Measurements from ENCODE around the gene FBXL14. TPM values are rescaled to one million over a fixed set of nuclear protein-coding genes. Genes with fewer than 3 reads are reported as not detected.
"Not testable (repeated sequence)": the region's sequence is repeated elsewhere in the genome, so short reads cannot be mapped to it uniquely, and the experiment has no call there.

Gene FBXL14
- total and polyA plus RNA-seq, 7 donors = 2.9 to 13.8 (median 5.2) TPM

DNA sequence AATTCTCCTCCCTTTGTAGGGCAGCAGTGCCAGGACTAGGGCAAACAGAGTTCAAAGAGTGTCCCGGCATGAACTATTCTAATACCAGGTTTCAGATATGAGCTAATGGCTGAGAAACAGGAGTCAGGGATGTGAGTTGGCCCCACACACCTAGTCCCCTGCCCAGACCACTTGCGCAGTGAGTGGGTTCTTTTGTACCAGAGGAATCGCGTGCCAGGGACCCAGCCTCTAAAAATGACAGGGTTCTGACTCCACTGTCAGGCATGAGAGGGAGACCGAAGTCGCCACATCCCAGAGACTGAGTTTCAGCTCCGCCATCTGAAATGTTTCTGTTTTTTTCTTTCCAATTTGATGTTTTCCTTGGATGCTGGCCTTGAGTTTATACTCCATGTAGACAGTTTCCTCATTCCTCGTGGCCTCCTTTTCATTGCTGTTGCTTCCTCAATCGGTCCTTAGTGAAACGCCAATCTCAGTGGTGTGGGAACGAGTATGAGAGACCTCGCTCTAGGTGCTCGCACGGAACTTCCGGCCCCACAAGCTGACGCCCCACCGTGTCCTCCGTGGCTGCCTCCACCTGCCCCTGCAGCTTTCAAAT lies 31.5 kb downstream of the FBXL14 start:
- Histone ChIP-seq H3K9me3 (no peaks in the 10 kb centered on the region), H3K27me3 (ENCODE audit: insufficient read depth in 3 of 3, low read length in 2 of 3) (no peaks in the 10 kb centered on the region), H3K4me3 (no peak overlapping the region), H3K27ac (no peak overlapping the region), H3K36me3 (ENCODE audit: insufficient read depth in 1 of 2, low read depth in 1 of 2) (no peaks in the 10 kb centered on the region), H3K4me1 (no peaks in the 10 kb centered on the region)
- no peak for DNase-seq
- ATAC-seq = no peak
- WGBS, 3 donors = 89 to 91% (median 90%) methylated on average over 18 of the region's 18 CpGs
- TF ChIP-seq, protein P1, sequence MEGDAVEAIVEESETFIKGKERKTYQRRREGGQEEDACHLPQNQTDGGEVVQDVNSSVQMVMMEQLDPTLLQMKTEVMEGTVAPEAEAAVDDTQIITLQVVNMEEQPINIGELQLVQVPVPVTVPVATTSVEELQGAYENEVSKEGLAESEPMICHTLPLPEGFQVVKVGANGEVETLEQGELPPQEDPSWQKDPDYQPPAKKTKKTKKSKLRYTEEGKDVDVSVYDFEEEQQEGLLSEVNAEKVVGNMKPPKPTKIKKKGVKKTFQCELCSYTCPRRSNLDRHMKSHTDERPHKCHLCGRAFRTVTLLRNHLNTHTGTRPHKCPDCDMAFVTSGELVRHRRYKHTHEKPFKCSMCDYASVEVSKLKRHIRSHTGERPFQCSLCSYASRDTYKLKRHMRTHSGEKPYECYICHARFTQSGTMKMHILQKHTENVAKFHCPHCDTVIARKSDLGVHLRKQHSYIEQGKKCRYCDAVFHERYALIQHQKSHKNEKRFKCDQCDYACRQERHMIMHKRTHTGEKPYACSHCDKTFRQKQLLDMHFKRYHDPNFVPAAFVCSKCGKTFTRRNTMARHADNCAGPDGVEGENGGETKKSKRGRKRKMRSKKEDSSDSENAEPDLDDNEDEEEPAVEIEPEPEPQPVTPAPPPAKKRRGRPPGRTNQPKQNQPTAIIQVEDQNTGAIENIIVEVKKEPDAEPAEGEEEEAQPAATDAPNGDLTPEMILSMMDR (IDR thresholded peaks at IDR 0.05) = no peak
- intact Hi-C loops (cut with DNase I) = no loop called here

DNA sequence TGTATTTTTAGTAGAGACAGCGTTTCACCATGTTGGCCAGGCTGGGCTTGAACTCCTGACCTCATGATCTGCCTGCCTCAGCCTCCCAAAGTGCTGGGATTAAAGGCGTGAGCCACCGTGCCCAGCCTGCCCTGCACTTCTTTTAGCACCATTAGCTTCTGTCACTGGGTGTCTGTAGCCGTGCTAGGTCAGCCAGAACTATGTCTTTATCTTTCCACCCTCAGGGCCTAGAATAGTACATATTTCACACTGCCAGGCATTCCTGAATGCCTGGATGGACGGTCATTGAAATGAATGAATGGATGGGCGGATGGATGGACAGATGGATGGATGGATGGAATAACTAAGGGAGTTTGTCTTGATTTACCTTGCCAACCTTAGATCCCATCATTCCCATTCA lies 33.7 kb downstream of the FBXL14 start:
- 83 to 90% (median 86%) methylated on average over 6 of the region's 6 CpGs for WGBS, 3 donors
- no peak for ATAC-seq

DNA sequence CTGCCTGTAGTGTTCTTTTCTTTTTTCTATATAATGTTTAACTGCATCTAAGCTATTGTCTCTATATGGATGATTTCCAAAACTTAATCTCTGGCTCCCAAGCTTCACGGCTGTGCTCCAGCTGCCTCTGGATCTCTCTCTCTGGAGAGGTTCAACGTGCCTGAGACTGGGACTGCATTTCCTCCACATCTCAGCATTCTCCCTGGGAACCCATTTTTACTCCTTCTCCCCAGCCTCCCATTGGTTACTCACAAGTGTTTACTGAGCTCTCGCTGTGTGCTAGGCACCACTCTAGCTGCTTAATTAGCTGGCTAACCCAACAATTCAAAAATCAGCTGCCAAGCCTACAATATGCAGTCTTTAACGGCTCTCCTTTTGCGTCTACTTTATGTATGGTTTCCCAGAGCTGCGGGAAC lies 34.7 kb downstream of the FBXL14 start:
- H3K4me1 ChIP-seq = no peaks in the 10 kb centered on the region
- no peaks in the 10 kb centered on the region for H3K36me3 ChIP-seq (ENCODE audit: insufficient read depth in 1 of 2, low read depth in 1 of 2)
- 44 to 46% (median 45%) methylated on average over 6 of the region's 6 CpGs for WGBS, 3 donors
- no peaks in the 10 kb centered on the region for H3K27me3 ChIP-seq (ENCODE audit: insufficient read depth in 3 of 3, low read length in 2 of 3)
- H3K27ac ChIP-seq = no peak overlapping the region
- H3K4me3 ChIP-seq = no peak overlapping the region
- TF ChIP-seq, protein P1 (IDR thresholded peaks at IDR 0.05) = no peak
- no peak for DNase-seq
- no peaks in the 10 kb centered on the region for H3K9me3 ChIP-seq
- no peak for ATAC-seq
- intact Hi-C loops (cut with DNase I) = no loop called here

More for the DNA sequence above, 33.7 kb downstream of the FBXL14 start:
- Histone ChIP-seq H3K27me3 (ENCODE audit: insufficient read depth in 3 of 3, low read length in 2 of 3) (no peaks in the 10 kb centered on the region), H3K36me3 (ENCODE audit: insufficient read depth in 1 of 2, low read depth in 1 of 2) (no peaks in the 10 kb centered on the region), H3K27ac (no peak overlapping the region), H3K4me3 (no peak overlapping the region), H3K9me3 (no peaks in the 10 kb centered on the region), H3K4me1 (no peaks in the 10 kb centered on the region)
- DNase-seq = no peak
- TF ChIP-seq, protein P1 (IDR thresholded peaks at IDR 0.05) = no peak
- intact Hi-C loops (cut with DNase I) = no loop called here

DNA sequence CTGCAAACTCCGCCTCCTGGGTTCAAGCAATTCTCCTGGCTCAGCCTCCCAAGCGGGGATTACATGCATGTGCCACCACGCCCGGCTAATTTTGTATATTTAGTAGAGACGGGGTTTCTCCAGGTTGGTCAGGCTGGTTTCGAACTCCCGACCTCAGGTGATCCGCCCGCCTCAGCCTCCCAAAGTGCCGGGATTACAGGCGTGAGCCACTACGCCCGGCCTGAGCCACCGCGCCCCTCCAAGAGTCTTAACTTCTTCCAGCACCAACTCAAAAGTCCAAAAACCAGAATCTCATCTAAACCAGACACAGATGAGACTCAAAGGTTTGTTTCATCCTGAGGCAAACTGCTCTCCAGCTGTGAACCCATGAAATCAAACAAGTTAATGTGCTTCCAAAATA lies 36.3 kb downstream of the FBXL14 start:
- H3K9me3 ChIP-seq; ATAC-seq; H3K27ac ChIP-seq; H3K4me1 ChIP-seq; H3K27me3 ChIP-seq (ENCODE audit: insufficient read depth in 3 of 3, low read length in 2 of 3); H3K36me3 ChIP-seq (ENCODE audit: insufficient read depth in 1 of 2, low read depth in 1 of 2); H3K4me3 ChIP-seq; intact Hi-C loops (cut with DNase I); DNase-seq: not testable (repeated sequence)
- 89 to 91% (median 91%) methylated on average over 15 of the region's 15 CpGs for WGBS, 3 donors

DNA sequence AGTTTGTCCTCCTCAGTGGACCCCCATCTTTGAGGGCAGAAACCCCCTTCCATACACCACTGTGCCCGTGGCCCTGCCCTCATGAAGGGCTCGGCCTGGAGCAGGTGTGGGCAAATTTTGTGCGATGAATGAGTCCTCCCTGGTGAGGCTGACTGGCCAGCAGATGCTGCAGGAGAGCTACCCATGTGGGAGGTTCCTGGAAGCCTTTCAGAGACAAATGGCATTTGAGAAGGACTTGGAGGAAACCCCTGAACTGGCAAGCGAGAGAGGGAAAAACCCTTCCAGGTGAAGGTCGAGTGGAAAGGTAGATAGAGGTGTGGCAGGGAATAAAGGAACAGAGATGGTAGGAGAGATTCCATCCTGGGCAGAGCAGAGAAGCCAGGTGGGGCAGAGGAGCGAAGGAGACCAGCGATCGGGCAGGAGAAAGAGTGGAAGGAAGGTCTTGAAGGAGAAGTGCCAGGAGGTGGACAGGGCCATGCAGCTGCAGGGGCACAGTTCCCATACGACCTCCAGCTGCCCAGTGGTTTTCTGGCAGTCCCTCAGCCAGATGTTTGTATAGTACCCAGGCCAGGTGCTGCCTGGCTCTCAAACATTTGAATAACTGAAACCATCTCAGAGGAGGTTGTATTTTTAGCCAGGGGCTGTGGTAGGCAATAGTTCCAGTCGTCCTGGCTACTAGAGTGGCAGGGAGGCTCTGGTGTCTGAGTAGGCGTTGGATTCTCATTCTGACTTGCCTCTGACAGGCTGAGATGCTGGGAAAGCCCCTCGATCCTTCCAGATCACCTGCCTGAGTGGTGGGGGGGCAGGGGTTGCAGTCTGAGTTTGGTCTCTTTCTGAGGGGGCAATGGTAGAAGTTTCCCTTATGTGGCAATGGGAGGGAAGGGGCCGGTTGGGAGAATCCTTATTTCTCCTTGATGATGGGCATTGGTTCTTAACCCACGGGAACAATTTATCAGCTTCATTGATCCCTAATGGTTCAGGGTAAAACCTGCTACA lies 40.1 kb downstream of the FBXL14 start:
- 58 to 72% (median 62%) methylated on average over 14 of the region's 14 CpGs for WGBS, 3 donors
- no peak overlapping the region for H3K27ac ChIP-seq

More for the DNA sequence above, 40.1 kb downstream of the FBXL14 start:
- intact Hi-C loops (cut with DNase I) = no loop called here
- ATAC-seq = no peak
- TF ChIP-seq, protein P1 (IDR thresholded peaks at IDR 0.05) = no peak
- Histone ChIP-seq H3K4me3 (no peak overlapping the region), H3K9me3 (no peaks in the 10 kb centered on the region), H3K27me3 (ENCODE audit: insufficient read depth in 3 of 3, low read length in 2 of 3) (peaks cover 0 to 2% (median 0%) of the 10 kb centered on the region in 3 donors), H3K4me1 (no peaks in the 10 kb centered on the region), H3K36me3 (ENCODE audit: insufficient read depth in 1 of 2, low read depth in 1 of 2) (no peaks in the 10 kb centered on the region)
- no peak for DNase-seq

Measured in psoas muscle (tissue), 8 donors.